BLaER1 (cell line): ENCODE data around the gene OR10H1.
"Not testable (repeated sequence)": the region's sequence is repeated elsewhere in the genome, so short reads cannot be mapped to it uniquely, and the experiment has no call there.

Experiments used
- H3K27ac ChIP-seq: shearing (Covaris generic); formaldehyde crosslinking; 2 replicates; pipeline ENCODE4 v1.8.1; 2022
- H3K27me3 ChIP-seq: shearing (Covaris generic); formaldehyde crosslinking; 2 replicates; pipeline ENCODE4 v1.8.1; 2022
- H3K36me3 ChIP-seq: shearing (Covaris generic); formaldehyde crosslinking; 2 replicates; pipeline ENCODE4 v1.8.1; 2022
- H3K4me1 ChIP-seq: shearing (Covaris generic); formaldehyde crosslinking; 2 replicates; pipeline ENCODE4 v1.8.1; 2022
- H3K4me2 ChIP-seq: shearing (Covaris generic); formaldehyde crosslinking; 2 replicates; pipeline ENCODE4 v1.8.1; 2022
- H3K4me3 ChIP-seq: shearing (Covaris generic); formaldehyde crosslinking; 2 replicates; pipeline ENCODE4 v1.8.1; 2022
- H3K9ac ChIP-seq: shearing (Covaris generic); formaldehyde crosslinking; 2 replicates; pipeline ENCODE4 v1.8.1; 2022
- H3K9me3 ChIP-seq: shearing (Covaris generic); formaldehyde crosslinking; 2 replicates; pipeline ENCODE4 v1.8.1; 2022
- H4K20me1 ChIP-seq: shearing (Covaris generic); formaldehyde crosslinking; 2 replicates; pipeline ENCODE4 v1.8.1; 2022
- Cebpa-rat ChIP-seq: shearing (Covaris generic); IDR thresholded peaks from 2 replicates; pipeline ENCODE4 v1.8.1; 2022

OR10H1 gene

GRCh38 chr19:15841875-15842569 is 26.6 kb upstream of the OR10H1 start:
- TF ChIP-seq Cebpa-rat = no peak
- Histone ChIP-seq H3K27me3 (no peaks in the 10 kb centered on the region), H4K20me1 (no peaks in the 10 kb centered on the region), H3K9ac (no peak overlapping the region), H3K4me3 (no peak overlapping the region), H3K9me3 (no peaks in the 10 kb centered on the region), H3K36me3 (no peaks in the 10 kb centered on the region), H3K4me2 (no peak overlapping the region; the same call in 1 of the 2 replicates), H3K27ac (no peak overlapping the region; the same call in 1 of the 2 replicates), H3K4me1 (peaks cover 85% of the 10 kb centered on the region)

- Histone ChIP-seq H3K27ac (no peak overlapping the region), H3K4me3 (no peak overlapping the region), H3K27me3 (no peaks in the 10 kb centered on the region), H3K9me3 (no peaks in the 10 kb centered on the region), H3K4me2 (no peak overlapping the region), H3K9ac (no peak overlapping the region), H3K36me3 (no peaks in the 10 kb centered on the region), H3K4me1 (peaks cover 76% of the 10 kb centered on the region), H4K20me1 (no peaks in the 10 kb centered on the region)
- TF ChIP-seq Cebpa-rat = no peak
Observed at GRCh38 chr19:15840833-15841232, 25.4 kb upstream of the OR10H1 start.

- not testable (repeated sequence) for H3K27me3 ChIP-seq, H3K9me3 ChIP-seq
Observed at GRCh38 chr19:15839888-15840287, 24.4 kb upstream of the OR10H1 start.

DNA sequence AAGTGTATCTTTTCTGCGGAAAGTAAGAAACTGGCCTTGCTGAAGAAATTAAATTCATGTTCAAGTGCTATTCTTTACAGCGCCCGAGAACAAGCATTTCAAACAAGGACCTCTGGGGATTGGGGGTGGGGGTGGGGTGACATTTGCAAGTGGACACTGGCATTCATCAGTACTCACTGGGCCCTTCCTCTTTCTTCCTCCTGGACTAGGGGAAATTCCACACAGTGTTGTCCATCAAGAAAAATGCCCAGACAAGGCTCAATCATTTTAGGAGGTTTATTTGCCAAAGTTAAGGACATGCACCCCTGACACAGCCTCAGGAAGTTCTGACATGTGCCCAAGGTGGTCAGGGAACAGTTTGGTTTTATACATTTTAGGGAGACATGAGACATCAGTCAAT is 22.9 kb upstream of the OR10H1 start:
- Histone ChIP-seq H4K20me1 (no peaks in the 10 kb centered on the region), H3K9me3 (no peaks in the 10 kb centered on the region), H3K4me1 (peaks cover 60% of the 10 kb centered on the region), H3K27ac (peak overlapping the region; percentile 100), H3K4me2 (peak overlapping the region; percentile 97), H3K9ac (no peak overlapping the region; the same call in 1 of the 2 replicates), H3K4me3 (no peak overlapping the region), H3K27me3 (no peaks in the 10 kb centered on the region), H3K36me3 (no peaks in the 10 kb centered on the region)
- no peak for TF ChIP-seq Cebpa-rat

More at GRCh38 chr19:15839888-15840287, 24.4 kb upstream of the OR10H1 start:
- H3K36me3 ChIP-seq, H3K4me3 ChIP-seq, H3K9ac ChIP-seq, H4K20me1 ChIP-seq, H3K4me2 ChIP-seq: not testable (repeated sequence)
- peaks cover 75% of the 10 kb centered on the region for H3K4me1 ChIP-seq
- H3K27ac ChIP-seq = 0 out of 2 replicates have a peak overlapping the region, but pooled peaks have one; percentile 60

DNA sequence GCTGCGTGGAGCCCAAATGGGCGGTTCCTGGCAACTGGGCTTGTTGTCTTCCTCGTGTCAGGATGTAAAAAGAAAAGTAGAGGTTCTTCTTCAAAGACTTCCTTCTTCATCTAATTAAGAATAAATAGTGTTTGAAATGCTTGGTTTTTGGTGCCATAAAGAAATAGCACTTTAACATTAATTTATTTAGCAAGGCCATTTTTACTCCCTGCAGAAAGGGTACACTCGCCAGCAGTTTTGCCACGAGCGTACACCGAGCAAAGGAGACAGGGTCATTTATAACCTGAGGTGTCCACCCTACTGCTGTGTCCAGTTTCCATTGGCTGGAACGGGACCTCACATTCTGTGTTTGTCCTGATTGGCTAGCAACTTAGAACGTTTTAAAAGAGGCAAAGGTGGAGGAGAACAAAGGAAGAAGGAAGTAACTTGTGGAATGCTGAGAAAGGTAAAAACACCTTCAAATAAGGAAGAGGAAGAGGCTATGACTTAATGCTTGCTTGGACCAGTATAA is 21.8 kb upstream of the OR10H1 start:
- peak overlapping the region; percentile 97 for H3K4me2 ChIP-seq
- TF ChIP-seq Cebpa-rat = no peak
- peaks cover 49% of the 10 kb centered on the region for H3K4me1 ChIP-seq
- H4K20me1 ChIP-seq = no peaks in the 10 kb centered on the region
- no peaks in the 10 kb centered on the region for H3K9me3 ChIP-seq
- H3K36me3 ChIP-seq = no peaks in the 10 kb centered on the region
- H3K9ac ChIP-seq = peak overlapping the region; percentile 99
- no peaks in the 10 kb centered on the region for H3K27me3 ChIP-seq
- peak overlapping the region; percentile 93 for H3K4me3 ChIP-seq
- peak overlapping the region; percentile 100 for H3K27ac ChIP-seq

DNA sequence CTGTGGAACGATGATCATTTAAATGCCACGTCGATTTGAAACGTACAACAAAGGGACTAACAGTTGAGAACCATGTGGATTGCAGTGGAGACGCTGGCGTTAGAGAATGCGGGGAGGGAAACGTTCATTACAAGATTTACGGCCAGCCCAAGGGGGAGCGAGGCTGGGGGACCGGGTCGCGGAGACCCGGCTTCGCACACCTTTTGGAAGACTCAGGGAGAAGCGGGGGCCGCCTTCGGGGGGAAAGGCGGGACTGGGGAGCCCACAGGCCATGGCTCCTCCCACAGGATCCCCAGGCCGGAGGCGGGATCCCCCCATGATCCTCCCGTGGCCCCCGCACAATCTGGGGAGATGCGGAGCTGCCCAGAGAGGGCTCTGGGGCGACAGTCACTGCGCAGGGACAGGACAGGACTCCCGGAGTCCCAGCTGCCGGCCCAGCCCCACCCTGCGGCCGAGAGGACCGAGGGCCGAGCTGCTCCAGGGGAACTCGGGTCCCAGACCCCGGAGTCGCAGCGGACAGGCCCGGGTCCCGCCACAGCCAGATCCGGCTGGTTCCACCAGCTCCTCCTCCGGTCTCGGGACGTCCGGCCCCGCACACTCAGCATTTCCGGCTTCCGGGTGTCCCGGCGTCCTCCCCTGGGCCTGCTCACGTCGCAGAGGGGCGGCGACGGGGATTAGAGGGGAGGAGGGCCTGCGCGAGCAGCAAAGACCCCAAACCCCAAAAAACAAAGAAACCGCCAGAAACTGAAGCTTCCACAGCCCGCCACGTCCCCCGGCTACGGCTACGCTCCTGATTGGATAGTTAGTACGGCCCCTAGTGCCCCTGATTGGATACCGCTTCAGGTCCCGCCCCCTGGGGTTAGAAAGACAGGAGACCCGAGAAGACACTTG is 21.1 kb upstream of the OR10H1 start:
- H3K9ac ChIP-seq = peak overlapping the region; percentile 99
- H4K20me1 ChIP-seq = no peaks in the 10 kb centered on the region
- H3K27me3 ChIP-seq = no peaks in the 10 kb centered on the region
- peak overlapping the region; percentile 93 for H3K4me3 ChIP-seq
- peak overlapping the region; percentile 100 for H3K27ac ChIP-seq
- no peaks in the 10 kb centered on the region for H3K9me3 ChIP-seq
- peaks cover 43% of the 10 kb centered on the region for H3K4me1 ChIP-seq
- peak overlapping the region; percentile 97 for H3K4me2 ChIP-seq
- H3K36me3 ChIP-seq = no peaks in the 10 kb centered on the region
- no peak for TF ChIP-seq Cebpa-rat

DNA sequence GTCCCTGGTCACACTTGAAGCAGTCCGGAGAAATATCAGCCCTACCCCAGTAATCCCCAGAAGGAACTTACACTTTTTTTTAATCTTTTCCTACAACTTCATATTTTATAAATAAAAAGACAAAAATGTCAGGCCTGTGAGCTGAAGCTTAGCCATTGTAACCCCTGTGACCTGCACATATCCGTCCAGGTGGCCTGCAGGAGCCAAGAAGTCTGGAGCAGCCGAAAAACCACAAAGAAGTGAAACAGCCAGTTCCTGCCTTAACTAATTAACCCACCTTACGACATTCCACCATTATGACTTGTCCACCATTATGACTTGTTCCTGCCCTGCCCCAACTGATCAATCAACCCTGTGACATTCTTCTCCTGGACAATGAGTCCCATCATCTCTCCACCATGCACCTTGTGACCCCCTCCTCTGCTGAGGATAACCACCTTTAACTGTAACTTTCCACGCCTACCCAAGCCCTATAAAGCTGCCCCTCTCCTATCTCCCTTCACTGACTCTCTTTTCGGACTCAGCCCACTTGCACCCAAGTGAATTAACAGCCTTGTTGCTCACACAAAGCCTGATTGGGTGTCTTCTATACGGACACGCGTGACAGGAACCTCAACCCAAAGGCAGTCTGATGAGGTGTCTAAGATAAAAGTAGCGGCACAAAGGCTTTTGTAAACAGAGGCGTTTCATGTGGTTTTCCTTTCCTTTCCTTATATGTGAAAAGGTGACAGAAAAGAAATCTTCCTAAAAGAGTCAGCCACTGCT is 20.3 kb upstream of the OR10H1 start:
- H3K4me3 ChIP-seq = peak overlapping the region; percentile 93
- H3K27me3 ChIP-seq, H3K9me3 ChIP-seq, H3K36me3 ChIP-seq, H4K20me1 ChIP-seq: not testable (repeated sequence)
- peaks cover 43% of the 10 kb centered on the region for H3K4me1 ChIP-seq
- H3K9ac ChIP-seq = peak overlapping the region; percentile 99
- H3K27ac ChIP-seq = peak overlapping the region; percentile 100
- H3K4me2 ChIP-seq = peak overlapping the region; percentile 97

- H3K9me3 ChIP-seq, H3K4me3 ChIP-seq, H3K9ac ChIP-seq, H3K27ac ChIP-seq, H3K27me3 ChIP-seq, H4K20me1 ChIP-seq, H3K36me3 ChIP-seq, H3K4me2 ChIP-seq: not testable (repeated sequence)
- peaks cover 30% of the 10 kb centered on the region for H3K4me1 ChIP-seq
Observed at GRCh38 chr19:15834232-15834631, 18.8 kb upstream of the OR10H1 start.

- Histone ChIP-seq H3K9ac (no peak overlapping the region), H3K27me3 (no peaks in the 10 kb centered on the region), H4K20me1 (no peaks in the 10 kb centered on the region), H3K4me2 (no peak overlapping the region), H3K9me3 (no peaks in the 10 kb centered on the region), H3K4me3 (no peak overlapping the region), H3K4me1 (peaks cover 25% of the 10 kb centered on the region), H3K36me3 (no peaks in the 10 kb centered on the region), H3K27ac (no peak overlapping the region)
- no peak for TF ChIP-seq Cebpa-rat
Observed at GRCh38 chr19:15831626-15832025, 16.2 kb upstream of the OR10H1 start.
